ENCODE results near the gene FBF1. TPM values are rescaled to one million over a fixed set of nuclear protein-coding genes. Genes with fewer than 3 reads are reported as not detected.

The FBF1 gene
- total and polyA plus RNA-seq, 10 donors: 5.2 to 16.0 (median 10.0) TPM

- WGBS, 5 donors: 82 to 96% (median 85%) methylated on average over 7 of the region's 7 CpGs
- Histone ChIP-seq H3K4me1 (peaks cover 19 to 51% (median 41%) of the 10 kb centered on the region in 6 donors), H3K4me3 (no peak overlapping the region), H3K9me3 (no peaks in the 10 kb centered on the region), H3K27ac (no peak overlapping the region), H3K27me3 (replicated peaks in 1 of 7) (peaks cover 0 to 44% (median 6%) of the 10 kb centered on the region in 7 donors), H3K36me3 (peaks cover 0 to 14% (median 0%) of the 10 kb centered on the region in 6 donors)
- intact Hi-C loops (cut with DNase I; ENCODE audit: low total_unique reads): no loop called here
- no peak for DNase-seq
- TF ChIP-seq CTCF (IDR thresholded peaks at IDR 0.05 in 8 of 11, conservative IDR thresholded peaks at IDR 0.05 in 3 of 11): no peak
- no peak for TF ChIP-seq POLR2AphosphoS5 (IDR thresholded peaks at IDR 0.05)
- TF ChIP-seq POLR2A (IDR thresholded peaks at IDR 0.05): no peak
Observed at GRCh38 chr17:75880266-75880665, 60.6 kb downstream of the FBF1 start.

DNA sequence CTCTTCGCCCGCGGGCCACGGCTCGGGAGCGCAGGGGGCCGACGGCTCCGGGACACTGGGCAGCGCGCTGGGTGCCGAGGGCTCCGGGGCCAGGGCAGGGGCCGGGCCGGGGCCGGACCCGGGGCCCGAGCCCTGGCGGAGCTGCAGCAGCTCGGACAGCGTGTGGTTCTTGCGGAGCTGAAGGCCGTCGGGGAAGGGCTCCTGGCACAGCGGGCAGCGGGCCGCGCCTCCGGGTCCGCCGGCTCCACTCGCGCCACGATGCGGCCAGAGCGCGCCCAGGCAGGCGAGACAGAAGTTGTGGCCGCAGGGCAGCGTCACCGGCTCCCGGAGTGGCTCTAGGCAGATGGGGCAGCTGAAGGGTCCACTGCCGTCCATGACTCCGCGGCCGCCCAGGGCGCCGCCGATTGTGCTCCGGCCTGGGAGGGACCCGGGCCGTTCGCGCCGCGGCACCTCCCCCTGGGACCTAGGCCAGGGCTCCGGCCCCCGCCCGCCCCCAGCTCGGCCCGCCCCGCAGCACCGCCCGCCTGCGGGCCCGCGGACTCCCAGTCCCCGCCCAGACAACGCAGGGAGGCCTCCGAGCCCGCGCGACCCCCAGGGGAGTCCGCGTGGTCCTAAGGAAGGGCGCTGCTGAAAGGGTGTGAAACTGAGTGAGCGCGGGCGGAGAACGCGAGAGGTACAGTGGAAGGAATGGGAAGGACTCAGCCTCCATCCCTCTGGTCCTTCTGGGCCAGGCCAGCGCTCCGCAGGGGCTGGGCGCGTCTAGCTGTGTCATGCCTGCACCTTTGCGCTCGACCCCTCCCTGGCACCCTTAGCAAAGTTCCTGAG is 62.5 kb downstream of the FBF1 start, which contains the start of gene TRIM47:
Gene TRIM47 (minus strand): TSS at position 408 of the 825 bp plus-strand sequence. CDS start 33 bp downstream, at position 375.
- H3K4me3 ChIP-seq: peak within 1 kb of the TSS; percentile 49 to 76 (median 70)
- peaks cover 0 to 32% (median 11%) of the 10 kb centered on the region in 6 donors for H3K36me3 ChIP-seq
- H3K27ac ChIP-seq: peak within 1 kb of the TSS; percentile 76 to 94 (median 90)
- H3K27me3 ChIP-seq (replicated peaks in 1 of 7): peaks cover 0 to 44% (median 6%) of the 10 kb centered on the region in 7 donors
- 1 to 2% (median 1%) methylated on average over 16 to 87 of the region's 87 CpGs for WGBS, 5 donors
- TF ChIP-seq POLR2A (IDR thresholded peaks at IDR 0.05): peak in 1 of 3 donors; percentile 52
- no peak for TF ChIP-seq CTCF (IDR thresholded peaks at IDR 0.05 in 8 of 11, conservative IDR thresholded peaks at IDR 0.05 in 3 of 11)
- TF ChIP-seq POLR2AphosphoS5 (IDR thresholded peaks at IDR 0.05): peak; percentile 64 to 89 (median 87)
- peaks cover 23 to 62% (median 59%) of the 10 kb centered on the region in 6 donors for H3K4me1 ChIP-seq
- H3K9me3 ChIP-seq: no peaks in the 10 kb centered on the region
- intact Hi-C loops (cut with DNase I; ENCODE audit: low total_unique reads): no loop called here
- DNase-seq: peak; percentile 88

DNA sequence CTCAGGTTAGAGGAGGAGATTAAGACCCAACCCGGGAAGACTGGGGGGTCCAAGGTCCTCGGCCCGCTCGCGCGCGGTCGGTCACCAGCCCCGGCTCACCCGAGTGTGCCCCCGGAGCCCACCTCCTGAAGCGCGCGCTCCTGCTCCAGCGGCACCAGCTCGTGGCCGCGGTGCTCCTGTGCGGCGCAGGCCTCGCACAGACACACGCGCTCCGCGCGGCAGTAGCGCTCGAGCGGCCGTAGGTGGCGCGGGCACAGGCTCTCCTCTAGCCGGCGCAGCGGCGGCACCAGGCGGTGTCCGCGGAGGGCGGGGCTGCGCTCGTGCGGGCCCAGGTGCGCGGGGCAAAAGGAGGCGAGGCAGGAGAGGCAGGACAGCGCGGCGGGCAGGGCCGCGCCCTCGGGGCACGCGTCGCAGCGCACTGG is 63.1 kb downstream of the FBF1 start:
- intact Hi-C loops (cut with DNase I; ENCODE audit: low total_unique reads): no loop called here
- Histone ChIP-seq H3K27me3 (replicated peaks in 1 of 7) (peaks cover 0 to 44% (median 6%) of the 10 kb centered on the region in 7 donors), H3K9me3 (no peaks in the 10 kb centered on the region), H3K27ac (peak overlapping the region; percentile 76 to 94 (median 90)), H3K36me3 (peaks cover 0 to 36% (median 11%) of the 10 kb centered on the region in 6 donors), H3K4me3 (peak overlapping the region; percentile 49 to 76 (median 70)), H3K4me1 (peaks cover 27 to 68% (median 66%) of the 10 kb centered on the region in 6 donors)
- WGBS, 5 donors: 0 to 1% (median 1%) methylated on average over 21 to 56 of the region's 56 CpGs
- TF ChIP-seq CTCF (IDR thresholded peaks at IDR 0.05 in 8 of 11, conservative IDR thresholded peaks at IDR 0.05 in 3 of 11): peak in 9 of 11 experiments; percentile 15 to 72 (median 63)
- no peak for TF ChIP-seq POLR2A (IDR thresholded peaks at IDR 0.05)
- peak; percentile 95 for DNase-seq
